ENCODE measurements around the gene FIGLA. TPM values are rescaled to one million over a fixed set of nuclear protein-coding genes. Genes with fewer than 3 reads are reported as not detected.
"Not testable (repeated sequence)": the region's sequence is repeated elsewhere in the genome, so short reads cannot be mapped to it uniquely, and the experiment has no call there.

FIGLA gene
- polyA plus RNA-seq, 1 donor: not detected

- no peak for DNase-seq
Measured at GRCh38 chr2:70808983-70809958, 18.8 kb upstream of the FIGLA start.

- DNase-seq: no peak
Measured at GRCh38 chr2:70807828-70808118, 17.3 kb upstream of the FIGLA start.

- DNase-seq: no peak
Measured at GRCh38 chr2:70807102-70807827, 16.8 kb upstream of the FIGLA start.

- DNase-seq: no peak
Measured at GRCh38 chr2:70806620-70807019, 16.2 kb upstream of the FIGLA start.

GRCh38 chr2:70806013-70806412 lies 15.6 kb upstream of the FIGLA start:
- no peak for DNase-seq

- DNase-seq: no peak
Measured at GRCh38 chr2:70801607-70802263, 11.3 kb upstream of the FIGLA start.

GRCh38 chr2:70799706-70800105 lies 9.3 kb upstream of the FIGLA start:
- DNase-seq: no peak

- DNase-seq: not testable (repeated sequence)
Measured at GRCh38 chr2:70797996-70798395, 7.6 kb upstream of the FIGLA start.

- no peak for DNase-seq
Measured at GRCh38 chr2:70797506-70797905, 7.1 kb upstream of the FIGLA start.

GRCh38 chr2:70796262-70796661 lies 5.8 kb upstream of the FIGLA start:
- DNase-seq: no peak

GRCh38 chr2:70795164-70795995 lies 4.9 kb upstream of the FIGLA start:
- no peak for DNase-seq

- no peak for DNase-seq
Measured at GRCh38 chr2:70793450-70793849, 3.0 kb upstream of the FIGLA start.

- peak; percentile 56 for DNase-seq
Measured at GRCh38 chr2:70789304-70790135, 923 bp downstream of the FIGLA start.

- DNase-seq: no peak
Measured at GRCh38 chr2:70785137-70785911, 5.1 kb downstream of the FIGLA start.

- DNase-seq: no peak
Measured at GRCh38 chr2:70784320-70784719, 6.1 kb downstream of the FIGLA start.

- no peak for DNase-seq
Measured at GRCh38 chr2:70779911-70780545, 10.4 kb downstream of the FIGLA start.

GRCh38 chr2:70779491-70779890 lies 11.0 kb downstream of the FIGLA start:
- no peak for DNase-seq

- DNase-seq: no peak
Measured at GRCh38 chr2:70778676-70779075, 11.8 kb downstream of the FIGLA start.

- DNase-seq: no peak
Measured at GRCh38 chr2:70777450-70777849, 13.0 kb downstream of the FIGLA start.

GRCh38 chr2:70776266-70776665 lies 14.2 kb downstream of the FIGLA start:
- DNase-seq: no peak

All from hindlimb muscle (tissue), 1 donor.